Panc1 (cell line): ENCODE measurements around the gene SAMD4A. TPM values are rescaled to one million over a fixed set of nuclear protein-coding genes. Genes with fewer than 3 reads are reported as not detected.

Source experiments
- ATAC-seq: fragments of 200-7000 bp; cut with Tn5 transposase; 2 replicates; pipeline ENCODE4 v1.9.1; 2020; ENCODE audit warnings: mild to moderate bottlenecking, moderate library complexity
- BruUV-seq: library from RNA; stranded (reverse); fragments of 400-500 nt; replicated peaks from 2 replicates; lab custom pipeline; 2021; lab: Mats Ljungman, UMichigan
- CTCF ChIA-PET: fragments of 300-600 bp; sonication (Branson Sonifier 250); formaldehyde crosslinking; loops from one replicate; lab custom pipeline; 2022; ENCODE audit warnings: antibody characterized with exemption; lab: Charles Lee
- POLR2A ChIA-PET: fragments of 300-600 bp; sonication (Branson Sonifier 250); formaldehyde crosslinking; loops from one replicate; lab custom pipeline; 2022; ENCODE audit warnings: antibody characterized with exemption; lab: Charles Lee
- DNase-seq: peaks from one replicate; pipeline ENCODE4 v3.0.0-alpha.2; 2010; ENCODE audit warnings: low read depth, low spot score
- H3K27ac ChIP-seq: 2 replicates; pipeline ENCODE4 v1.5.1; 2011; ENCODE audit warnings: mild to moderate bottlenecking, low read length, inconsistent platforms
- H3K27me3 ChIP-seq: fragments of 200-500 bp; sonication (Bioruptor generic); 2 replicates; pipeline ENCODE4 v1.6.0; 2014; ENCODE audit warnings: low read length, inconsistent platforms; ENCODE audit not compliant: control insufficient read depth, insufficient read depth
- H3K36me3 ChIP-seq: fragments of 200-500 bp; sonication (Bioruptor generic); 2 replicates; pipeline ENCODE4 v1.5.1; 2014; ENCODE audit warnings: inconsistent platforms, mild to moderate bottlenecking, low read length, moderate library complexity; ENCODE audit not compliant: control insufficient read depth, insufficient read depth
- H3K4me1 ChIP-seq: 2 replicates; pipeline ENCODE4 v1.5.1; 2011; ENCODE audit warnings: inconsistent platforms, mild to moderate bottlenecking, low read length, moderate library complexity; ENCODE audit not compliant: control insufficient read depth, insufficient read depth
- H3K4me3 ChIP-seq, 2 experiments: 2 replicates each; pipeline ENCODE4 v1.5.1; 2011 to 2012; ENCODE audit warnings: low read depth in 2 of 2, low read length in 2 of 2, mild to moderate bottlenecking in 2 of 2, inconsistent platforms in 1 of 2, moderate library complexity in 1 of 2
- H3K9me3 ChIP-seq: fragments of 200-500 bp; sonication (Bioruptor generic); 2 replicates; pipeline ENCODE4 v1.5.1; 2014; ENCODE audit warnings: low read depth, mild to moderate bottlenecking, inconsistent platforms, low read length, moderate library complexity; ENCODE audit not compliant: control insufficient read depth, insufficient read depth
- POLR2AphosphoS5 ChIP-seq: IDR thresholded peaks from 2 replicates; pipeline ENCODE4 v1.6.1; 2012; ENCODE audit warnings: mild to moderate bottlenecking, low read depth, low read length, moderate library complexity
- SIN3A ChIP-seq: IDR thresholded peaks from 2 replicates; pipeline ENCODE4 v1.6.1; 2012; ENCODE audit warnings: low read depth, mild to moderate bottlenecking, low read length, moderate library complexity, borderline replicate concordance; ENCODE audit not compliant: insufficient read depth
- TCF7L2 ChIP-seq: IDR thresholded peaks from 2 replicates; pipeline ENCODE4 v1.6.1; 2011; ENCODE audit warnings: mild to moderate bottlenecking, low read depth, low read length, inconsistent platforms
- in situ Hi-C: cut with HindIII; loops from 2 replicates; pipeline ENCODE4 v1.10.0; 2016; ENCODE audit warnings: low sequenced_read_pairs, low pct_unique_long_range_greater_than_20kb
- intact Hi-C: fragments of 100-400 bp; cut with micrococcal nuclease; formaldehyde crosslinking; loops from one replicate; pipeline ENCODE4 v1.10.0; 2022; ENCODE audit not compliant: unreplicated experiment
- total RNA-seq: library from RNA; stranded (reverse); gene quantifications from one replicate; pipeline ENCODE4 v1.2.1, GENCODE V29; 2021; ENCODE audit not compliant: unreplicated experiment
- TF ChIP-seq, protein P1 (sequence below), 2 experiments: IDR thresholded peaks; 2 replicates each; pipeline ENCODE4 v1.6.1; 2011 to 2012; ENCODE audit warnings: low read depth in 2 of 2, control low read depth in 1 of 2, low read length in 1 of 2, mild to moderate bottlenecking in 1 of 2, moderate library complexity in 1 of 2; ENCODE audit not compliant: insufficient read depth in 1 of 2
- TF ChIP-seq, protein P2 (sequence below): fragments of 450-650 bp; IDR thresholded peaks from 2 replicates; pipeline ENCODE4 v1.5.1; 2017; ENCODE audit warnings: mild to moderate bottlenecking

SAMD4A gene
- total RNA-seq, 1 experiment from 2014 or later: 15.2 TPM

- Histone ChIP-seq H3K4me3 (no peak overlapping the region), H3K9me3 (no peaks in the 10 kb centered on the region), H3K4me1 (no peaks in the 10 kb centered on the region; the same call in none of the 2 replicates), H3K36me3 (no peaks in the 10 kb centered on the region), H3K27ac (no peak overlapping the region), H3K27me3 (no peaks in the 10 kb centered on the region)
- TF ChIP-seq, protein P1, sequence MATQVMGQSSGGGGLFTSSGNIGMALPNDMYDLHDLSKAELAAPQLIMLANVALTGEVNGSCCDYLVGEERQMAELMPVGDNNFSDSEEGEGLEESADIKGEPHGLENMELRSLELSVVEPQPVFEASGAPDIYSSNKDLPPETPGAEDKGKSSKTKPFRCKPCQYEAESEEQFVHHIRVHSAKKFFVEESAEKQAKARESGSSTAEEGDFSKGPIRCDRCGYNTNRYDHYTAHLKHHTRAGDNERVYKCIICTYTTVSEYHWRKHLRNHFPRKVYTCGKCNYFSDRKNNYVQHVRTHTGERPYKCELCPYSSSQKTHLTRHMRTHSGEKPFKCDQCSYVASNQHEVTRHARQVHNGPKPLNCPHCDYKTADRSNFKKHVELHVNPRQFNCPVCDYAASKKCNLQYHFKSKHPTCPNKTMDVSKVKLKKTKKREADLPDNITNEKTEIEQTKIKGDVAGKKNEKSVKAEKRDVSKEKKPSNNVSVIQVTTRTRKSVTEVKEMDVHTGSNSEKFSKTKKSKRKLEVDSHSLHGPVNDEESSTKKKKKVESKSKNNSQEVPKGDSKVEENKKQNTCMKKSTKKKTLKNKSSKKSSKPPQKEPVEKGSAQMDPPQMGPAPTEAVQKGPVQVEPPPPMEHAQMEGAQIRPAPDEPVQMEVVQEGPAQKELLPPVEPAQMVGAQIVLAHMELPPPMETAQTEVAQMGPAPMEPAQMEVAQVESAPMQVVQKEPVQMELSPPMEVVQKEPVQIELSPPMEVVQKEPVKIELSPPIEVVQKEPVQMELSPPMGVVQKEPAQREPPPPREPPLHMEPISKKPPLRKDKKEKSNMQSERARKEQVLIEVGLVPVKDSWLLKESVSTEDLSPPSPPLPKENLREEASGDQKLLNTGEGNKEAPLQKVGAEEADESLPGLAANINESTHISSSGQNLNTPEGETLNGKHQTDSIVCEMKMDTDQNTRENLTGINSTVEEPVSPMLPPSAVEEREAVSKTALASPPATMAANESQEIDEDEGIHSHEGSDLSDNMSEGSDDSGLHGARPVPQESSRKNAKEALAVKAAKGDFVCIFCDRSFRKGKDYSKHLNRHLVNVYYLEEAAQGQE (IDR thresholded peaks at IDR 0.05; ENCODE audit: insufficient read depth in 1 of 2, low read depth in 2 of 2, low read length in 1 of 2): no peak
- ChIA-PET POLR2A (no interaction called here), CTCF (no interaction called here)
- no peak for ATAC-seq
- intact Hi-C loops: no loop called here
- in situ Hi-C loops: no loop called here
- no peak for DNase-seq
- BruUV-seq: no TSS peak
Measured at GRCh38 chr14:54589843-54590242, 22.9 kb downstream of the SAMD4A start.

- Histone ChIP-seq H3K9me3 (no peaks in the 10 kb centered on the region), H3K4me3 (no peak overlapping the region), H3K27ac (no peak overlapping the region), H3K4me1 (no peaks in the 10 kb centered on the region; the same call in none of the 2 replicates), H3K36me3 (no peaks in the 10 kb centered on the region), H3K27me3 (no peaks in the 10 kb centered on the region)
- TF ChIP-seq POLR2AphosphoS5 (no peak), TCF7L2 (no peak), SIN3A (no peak)
- TF ChIP-seq, protein P1 (IDR thresholded peaks at IDR 0.05; ENCODE audit: insufficient read depth in 1 of 2, low read depth in 2 of 2, low read length in 1 of 2): no peak
- TF ChIP-seq, protein P2, sequence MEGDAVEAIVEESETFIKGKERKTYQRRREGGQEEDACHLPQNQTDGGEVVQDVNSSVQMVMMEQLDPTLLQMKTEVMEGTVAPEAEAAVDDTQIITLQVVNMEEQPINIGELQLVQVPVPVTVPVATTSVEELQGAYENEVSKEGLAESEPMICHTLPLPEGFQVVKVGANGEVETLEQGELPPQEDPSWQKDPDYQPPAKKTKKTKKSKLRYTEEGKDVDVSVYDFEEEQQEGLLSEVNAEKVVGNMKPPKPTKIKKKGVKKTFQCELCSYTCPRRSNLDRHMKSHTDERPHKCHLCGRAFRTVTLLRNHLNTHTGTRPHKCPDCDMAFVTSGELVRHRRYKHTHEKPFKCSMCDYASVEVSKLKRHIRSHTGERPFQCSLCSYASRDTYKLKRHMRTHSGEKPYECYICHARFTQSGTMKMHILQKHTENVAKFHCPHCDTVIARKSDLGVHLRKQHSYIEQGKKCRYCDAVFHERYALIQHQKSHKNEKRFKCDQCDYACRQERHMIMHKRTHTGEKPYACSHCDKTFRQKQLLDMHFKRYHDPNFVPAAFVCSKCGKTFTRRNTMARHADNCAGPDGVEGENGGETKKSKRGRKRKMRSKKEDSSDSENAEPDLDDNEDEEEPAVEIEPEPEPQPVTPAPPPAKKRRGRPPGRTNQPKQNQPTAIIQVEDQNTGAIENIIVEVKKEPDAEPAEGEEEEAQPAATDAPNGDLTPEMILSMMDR: no peak
- ChIA-PET POLR2A (no interaction called here), CTCF (no interaction called here)
- no TSS peak for BruUV-seq
- ATAC-seq: no peak
- in situ Hi-C loops: no loop called here
- DNase-seq: no peak
- intact Hi-C loops: no loop called here
Measured at GRCh38 chr14:54590481-54590880, 23.6 kb downstream of the SAMD4A start.
